ENCODE measurements around the gene ZBTB7A.
"Not testable (repeated sequence)": the region's sequence is repeated elsewhere in the genome, so short reads cannot be mapped to it uniquely, and the experiment has no call there.

The ZBTB7A gene

GRCh38 chr19:4012975-4013634 is 53.6 kb downstream of the ZBTB7A start:
- H3K4me1 ChIP-seq (ENCODE audit: control insufficient read depth, low read depth, low read length), result no peaks in the 10 kb centered on the region
- peaks cover 22% of the 10 kb centered on the region for H3K79me1 ChIP-seq (ENCODE audit: low read length)
- H3K36me3 ChIP-seq (ENCODE audit: control insufficient read depth, insufficient read depth, low read length), result peaks cover 2% of the 10 kb centered on the region
- no peak overlapping the region for H2BK15ac ChIP-seq (replicated peaks; ENCODE audit: low read depth)
- no peak overlapping the region for H3K23ac ChIP-seq (ENCODE audit: low read length)
- H4K5ac ChIP-seq (ENCODE audit: low read length), result no peak overlapping the region
- H3K79me2 ChIP-seq (ENCODE audit: control insufficient read depth, insufficient read depth, low read length), result peaks cover 35% of the 10 kb centered on the region
- H3K9ac ChIP-seq (ENCODE audit: low read length), result no peak overlapping the region
- H4K8ac ChIP-seq (ENCODE audit: low read depth, low read length), result no peak overlapping the region
- no peak overlapping the region for H3K27ac ChIP-seq (ENCODE audit: low read depth, low read length)
- H3K27me3 ChIP-seq (ENCODE audit: insufficient read depth, low read length, poor library complexity), result no peaks in the 10 kb centered on the region
- no peak overlapping the region for H3K4me2 ChIP-seq (ENCODE audit: low read length)
- DNase-seq, result no peak
- H3K4ac ChIP-seq (ENCODE audit: low read depth, low read length), result no peak overlapping the region
- no peak overlapping the region for H2AK5ac ChIP-seq (ENCODE audit: low read length)
- no CpG with 5 or more reads among the region's 33 CpGs for WGBS (ENCODE audit: extremely low coverage, insufficient coverage, low lambda C conversion rate)
- no peak overlapping the region for H2BK120ac ChIP-seq (ENCODE audit: low read depth, low read length)
- H3K18ac ChIP-seq (ENCODE audit: low read length), result no peak overlapping the region
- H2BK5ac ChIP-seq (ENCODE audit: low read length), result no peak overlapping the region
- no peak overlapping the region for H3K56ac ChIP-seq (ENCODE audit: low read length)
- no peak overlapping the region for H3K4me3 ChIP-seq (ENCODE audit: low read length)

GRCh38 chr19:4012092-4012974 is 54.4 kb downstream of the ZBTB7A start:
- no peak overlapping the region for H3K27ac ChIP-seq (ENCODE audit: low read depth, low read length)
- H3K4ac ChIP-seq (ENCODE audit: low read depth, low read length), result no peak overlapping the region
- no peak overlapping the region for H3K18ac ChIP-seq (ENCODE audit: low read length)
- no peak overlapping the region for H3K9ac ChIP-seq (ENCODE audit: low read length)
- no peak overlapping the region for H3K23ac ChIP-seq (ENCODE audit: low read length)
- no peak overlapping the region for H2BK120ac ChIP-seq (ENCODE audit: low read depth, low read length)
- DNase-seq, result no peak
- no peaks in the 10 kb centered on the region for H3K4me1 ChIP-seq (ENCODE audit: control insufficient read depth, low read depth, low read length)
- H3K4me3 ChIP-seq (ENCODE audit: low read length), result no peak overlapping the region
- no peak overlapping the region for H3K4me2 ChIP-seq (ENCODE audit: low read length)
- no peak overlapping the region for H2BK15ac ChIP-seq (replicated peaks; ENCODE audit: low read depth)
- WGBS (ENCODE audit: extremely low coverage, insufficient coverage, low lambda C conversion rate), result no CpG with 5 or more reads among the region's 27 CpGs
- H3K27me3 ChIP-seq (ENCODE audit: insufficient read depth, low read length, poor library complexity), result no peaks in the 10 kb centered on the region
- H2BK5ac ChIP-seq (ENCODE audit: low read length), result no peak overlapping the region
- peaks cover 38% of the 10 kb centered on the region for H3K79me2 ChIP-seq (ENCODE audit: control insufficient read depth, insufficient read depth, low read length)
- no peak overlapping the region for H3K56ac ChIP-seq (ENCODE audit: low read length)
- H3K36me3 ChIP-seq (ENCODE audit: control insufficient read depth, insufficient read depth, low read length), result peaks cover 2% of the 10 kb centered on the region
- no peak overlapping the region for H2AK5ac ChIP-seq (ENCODE audit: low read length)
- peaks cover 23% of the 10 kb centered on the region for H3K79me1 ChIP-seq (ENCODE audit: low read length)
- no peak overlapping the region for H4K5ac ChIP-seq (ENCODE audit: low read length)
- H4K8ac ChIP-seq (ENCODE audit: low read depth, low read length), result no peak overlapping the region

- not testable (repeated sequence) for H3K9ac ChIP-seq (ENCODE audit: low read length); H2AK5ac ChIP-seq (ENCODE audit: low read length); H3K36me3 ChIP-seq (ENCODE audit: control insufficient read depth, insufficient read depth, low read length); DNase-seq; H3K23ac ChIP-seq (ENCODE audit: low read length); H3K4ac ChIP-seq (ENCODE audit: low read depth, low read length); H3K4me1 ChIP-seq (ENCODE audit: control insufficient read depth, low read depth, low read length); H3K18ac ChIP-seq (ENCODE audit: low read length); H4K5ac ChIP-seq (ENCODE audit: low read length); H3K4me2 ChIP-seq (ENCODE audit: low read length); H4K8ac ChIP-seq (ENCODE audit: low read depth, low read length); H2BK120ac ChIP-seq (ENCODE audit: low read depth, low read length); H3K4me3 ChIP-seq (ENCODE audit: low read length); H3K27me3 ChIP-seq (ENCODE audit: insufficient read depth, low read length, poor library complexity); H3K27ac ChIP-seq (ENCODE audit: low read depth, low read length); H2BK15ac ChIP-seq (replicated peaks; ENCODE audit: low read depth); H2BK5ac ChIP-seq (ENCODE audit: low read length); H3K56ac ChIP-seq (ENCODE audit: low read length)
- peaks cover 38% of the 10 kb centered on the region for H3K79me2 ChIP-seq (ENCODE audit: control insufficient read depth, insufficient read depth, low read length)
- peaks cover 23% of the 10 kb centered on the region for H3K79me1 ChIP-seq (ENCODE audit: low read length)
- no CpG with 5 or more reads among the region's 6 CpGs for WGBS (ENCODE audit: extremely low coverage, insufficient coverage, low lambda C conversion rate)
Measured at GRCh38 chr19:4011430-4011829, 55.3 kb downstream of the ZBTB7A start.

- H3K27ac ChIP-seq (ENCODE audit: low read depth, low read length), result no peak overlapping the region
- no peak overlapping the region for H3K56ac ChIP-seq (ENCODE audit: low read length)
- no peak overlapping the region for H2BK15ac ChIP-seq (replicated peaks; ENCODE audit: low read depth)
- H3K23ac ChIP-seq (ENCODE audit: low read length), result no peak overlapping the region
- WGBS (ENCODE audit: extremely low coverage, insufficient coverage, low lambda C conversion rate), result no CpG with 5 or more reads among the region's 14 CpGs
- no peak overlapping the region for H3K4me3 ChIP-seq (ENCODE audit: low read length)
- H3K18ac ChIP-seq (ENCODE audit: low read length), result no peak overlapping the region
- H3K79me2 ChIP-seq (ENCODE audit: control insufficient read depth, insufficient read depth, low read length), result peaks cover 38% of the 10 kb centered on the region
- no peak overlapping the region for H2BK120ac ChIP-seq (ENCODE audit: low read depth, low read length)
- no peak overlapping the region for H3K4me2 ChIP-seq (ENCODE audit: low read length)
- no peak overlapping the region for H3K4ac ChIP-seq (ENCODE audit: low read depth, low read length)
- H4K8ac ChIP-seq (ENCODE audit: low read depth, low read length), result no peak overlapping the region
- peaks cover 21% of the 10 kb centered on the region for H3K79me1 ChIP-seq (ENCODE audit: low read length)
- no peaks in the 10 kb centered on the region for H3K27me3 ChIP-seq (ENCODE audit: insufficient read depth, low read length, poor library complexity)
- no peak for DNase-seq
- H3K36me3 ChIP-seq (ENCODE audit: control insufficient read depth, insufficient read depth, low read length), result peaks cover 2% of the 10 kb centered on the region
- H3K9ac ChIP-seq (ENCODE audit: low read length), result no peak overlapping the region
- no peak overlapping the region for H2BK5ac ChIP-seq (ENCODE audit: low read length)
- no peaks in the 10 kb centered on the region for H3K4me1 ChIP-seq (ENCODE audit: control insufficient read depth, low read depth, low read length)
- H4K5ac ChIP-seq (ENCODE audit: low read length), result no peak overlapping the region
- no peak overlapping the region for H2AK5ac ChIP-seq (ENCODE audit: low read length)
Measured at GRCh38 chr19:4010808-4011110, 55.9 kb downstream of the ZBTB7A start.

GRCh38 chr19:4009990-4010807 is 56.5 kb downstream of the ZBTB7A start:
- Histone ChIP-seq H2BK120ac (ENCODE audit: low read depth, low read length) (no peak overlapping the region), H3K9ac (ENCODE audit: low read length) (no peak overlapping the region), H3K18ac (ENCODE audit: low read length) (no peak overlapping the region), H3K56ac (ENCODE audit: low read length) (no peak overlapping the region), H3K79me1 (ENCODE audit: low read length) (peaks cover 20% of the 10 kb centered on the region), H2BK5ac (ENCODE audit: low read length) (no peak overlapping the region), H3K4ac (ENCODE audit: low read depth, low read length) (no peak overlapping the region), H3K27me3 (ENCODE audit: insufficient read depth, low read length, poor library complexity) (no peaks in the 10 kb centered on the region), H3K4me1 (ENCODE audit: control insufficient read depth, low read depth, low read length) (no peaks in the 10 kb centered on the region), H3K79me2 (ENCODE audit: control insufficient read depth, insufficient read depth, low read length) (peaks cover 38% of the 10 kb centered on the region), H4K8ac (ENCODE audit: low read depth, low read length) (no peak overlapping the region), H3K4me2 (ENCODE audit: low read length) (no peak overlapping the region), H3K23ac (ENCODE audit: low read length) (no peak overlapping the region), H2BK15ac (replicated peaks; ENCODE audit: low read depth) (no peak overlapping the region), H4K5ac (ENCODE audit: low read length) (no peak overlapping the region), H3K36me3 (ENCODE audit: control insufficient read depth, insufficient read depth, low read length) (peaks cover 2% of the 10 kb centered on the region), H3K4me3 (ENCODE audit: low read length) (no peak overlapping the region), H3K27ac (ENCODE audit: low read depth, low read length) (no peak overlapping the region), H2AK5ac (ENCODE audit: low read length) (no peak overlapping the region)
- no CpG with 5 or more reads among the region's 24 CpGs for WGBS (ENCODE audit: extremely low coverage, insufficient coverage, low lambda C conversion rate)
- DNase-seq, result no peak

Measured in mesendoderm (in vitro differentiated cells).